Smooth muscle cell (in vitro differentiated cells): ENCODE data around the gene DACH2. TPM values are rescaled to one million over a fixed set of nuclear protein-coding genes. Genes with fewer than 3 reads are reported as not detected.
A peak's percentile ranks its signal among the peaks of the same experiment; 100 is the strongest.

ENCODE experiments used
- DNase-seq: peaks from one replicate; lab custom pipeline; 2025; ENCODE audit not compliant: unreplicated experiment; lab: John Stamatoyannopoulos, UW
- H2AFZ ChIP-seq: fragments of 200-600 bp; sonication (generic); 2 replicates; pipeline ENCODE4 v1.6.0; 2016; ENCODE audit warnings: antibody characterized with exemption, low read depth, mild to moderate bottlenecking
- H3F3A ChIP-seq: fragments of 200-600 bp; sonication (generic); 2 replicates; pipeline ENCODE4 v1.6.0; 2017; ENCODE audit warnings: antibody characterized with exemption, low read depth
- H3K27ac ChIP-seq: fragments of 200-600 bp; sonication (generic); 2 replicates; pipeline ENCODE4 v1.5.1; 2016; ENCODE audit warnings: low read depth, mild to moderate bottlenecking
- H3K27me3 ChIP-seq: fragments of 200-600 bp; sonication (generic); 2 replicates; pipeline ENCODE4 v1.6.1; 2016; ENCODE audit warnings: low read depth, mild to moderate bottlenecking
- H3K36me3 ChIP-seq: fragments of 200-600 bp; sonication (generic); 2 replicates; pipeline ENCODE4 v1.5.1; 2016; ENCODE audit warnings: low read depth
- H3K4me1 ChIP-seq: fragments of 200-600 bp; sonication (generic); 2 replicates; pipeline ENCODE4 v1.5.1; 2016; ENCODE audit warnings: low read depth
- H3K4me2 ChIP-seq: fragments of 200-600 bp; sonication (generic); 2 replicates; pipeline ENCODE4 v1.6.0; 2016; ENCODE audit warnings: mild to moderate bottlenecking
- H3K4me3 ChIP-seq: fragments of 200-600 bp; sonication (generic); 2 replicates; pipeline ENCODE4 v1.5.1; 2016; ENCODE audit warnings: mild to moderate bottlenecking
- H3K79me2 ChIP-seq: fragments of 200-600 bp; sonication (generic); 2 replicates; pipeline ENCODE4 v1.6.0; 2016; ENCODE audit warnings: low read depth, mild to moderate bottlenecking
- H3K9ac ChIP-seq: fragments of 200-600 bp; sonication (generic); 2 replicates; pipeline ENCODE4 v1.6.0; 2016; ENCODE audit warnings: low read depth
- H3K9me3 ChIP-seq: fragments of 200-600 bp; sonication (generic); replicated peaks from 2 replicates; pipeline ENCODE4 v1.5.1; 2016; ENCODE audit warnings: low read depth
- H4K20me1 ChIP-seq: fragments of 200-600 bp; sonication (generic); 2 replicates; pipeline ENCODE4 v1.6.0; 2016; ENCODE audit warnings: low read depth
- CTCF ChIP-seq: fragments of 200-600 bp; sonication (generic); IDR thresholded peaks from 2 replicates; pipeline ENCODE4 v1.5.1; 2017; ENCODE audit warnings: borderline replicate concordance, mild to moderate bottlenecking, antibody characterized with exemption; ENCODE audit not compliant: insufficient read depth, poor library complexity, severe bottlenecking
- WGBS: methylation state at CpG from one replicate; pipeline ENCODE4 v1.1.7; 2016; ENCODE audit warnings: low lambda C conversion rate; 5-methylcytosine and 5-hydroxymethylcytosine counted together
- polyA plus RNA-seq: library from polyadenylated mRNA; unstranded; fragments of >200 nt; fragmentation: Nextera tagmentation; extraction: Ambion mirVana; gene quantifications from 2 replicates; pipeline ENCODE4 v1.2.1, GENCODE V29; 2016
- total RNA-seq: library from RNA; depleted of rRNA; stranded (reverse); fragments of >200 nt; gene quantifications from 2 replicates; pipeline ENCODE4 v1.2.3, GENCODE V29; 2014

DACH2 gene
- total and polyA plus RNA-seq, 2 experiments from 2014 or later, result 0.13 to 0.30 TPM

DNA sequence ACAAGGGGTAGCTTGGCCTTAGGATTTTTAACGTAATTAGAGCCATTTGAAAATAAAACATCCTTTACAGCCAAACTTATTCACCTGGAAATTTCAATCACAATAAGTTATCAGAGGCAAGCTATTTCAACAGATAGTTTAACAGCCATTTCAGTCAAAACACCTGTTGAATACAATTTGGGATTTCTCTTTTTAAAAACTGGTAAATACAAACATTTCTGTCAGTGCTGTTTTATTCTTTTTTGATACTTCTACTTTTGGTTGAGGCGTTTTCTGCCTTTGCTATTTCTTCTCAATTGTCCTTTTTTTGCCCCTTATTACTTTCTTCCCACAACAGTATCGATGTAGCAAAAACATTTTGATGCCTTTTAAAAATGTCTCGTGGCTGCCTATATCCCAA, 2.1 kb upstream of the DACH2 start:
- H3K9ac ChIP-seq, result no peak overlapping the region
- H4K20me1 ChIP-seq, result no peaks in the 10 kb centered on the region
- H3K27ac ChIP-seq, result no peak overlapping the region
- no peaks in the 10 kb centered on the region for H3K36me3 ChIP-seq
- DNase-seq, result no peak
- H3K27me3 ChIP-seq, result peaks cover 20% of the 10 kb centered on the region
- H3K4me2 ChIP-seq, result no peak overlapping the region
- H3K4me3 ChIP-seq, result no peak overlapping the region
- no peaks in the 10 kb centered on the region for H3F3A ChIP-seq
- WGBS, result 67% methylated on average over 4 of the region's 4 CpGs
- H3K9me3 ChIP-seq, result no peaks in the 10 kb centered on the region
- TF ChIP-seq CTCF, result no peak
- no peaks in the 10 kb centered on the region for H3K79me2 ChIP-seq
- H2AFZ ChIP-seq, result no peak overlapping the region
- H3K4me1 ChIP-seq, result no peaks in the 10 kb centered on the region

GRCh38 chrX:86148594-86148993, 343 bp downstream of the DACH2 start:
- Histone ChIP-seq H3F3A (no peaks in the 10 kb centered on the region), H3K36me3 (no peaks in the 10 kb centered on the region), H3K27me3 (peaks cover 25% of the 10 kb centered on the region), H2AFZ (peak overlapping the region; percentile 68), H3K4me1 (no peaks in the 10 kb centered on the region), H3K27ac (no peak overlapping the region), H4K20me1 (no peaks in the 10 kb centered on the region), H3K79me2 (no peaks in the 10 kb centered on the region), H3K4me2 (peak overlapping the region; percentile 86), H3K4me3 (peak overlapping the region; percentile 51), H3K9ac (no peak overlapping the region), H3K9me3 (no peaks in the 10 kb centered on the region)
- no peak for DNase-seq
- WGBS, result 43% methylated on average over 22 of the region's 23 CpGs
- no peak for TF ChIP-seq CTCF

DNA sequence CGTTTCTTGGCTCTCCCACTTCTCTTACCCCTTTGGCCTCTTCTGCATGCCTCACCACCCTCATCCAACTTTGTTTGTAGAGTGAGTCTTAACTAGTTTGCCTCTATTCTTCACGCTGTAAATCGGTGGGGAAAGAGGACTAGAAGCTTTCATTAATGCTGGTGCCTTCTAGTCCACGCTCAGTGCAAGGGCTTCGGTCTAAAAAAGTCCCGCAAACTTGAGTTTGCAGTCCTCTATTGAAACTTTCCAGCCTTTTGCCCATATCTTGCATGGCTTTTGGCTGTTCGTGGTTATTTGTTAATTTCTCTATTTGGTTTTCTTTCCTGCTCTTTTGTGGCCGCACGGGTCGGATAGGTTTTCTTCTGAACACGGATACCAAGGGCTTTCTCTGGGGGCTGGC, 868 bp downstream of the DACH2 start:
- Histone ChIP-seq H4K20me1 (no peaks in the 10 kb centered on the region), H3K27ac (no peak overlapping the region), H3K4me2 (peak overlapping the region; percentile 86), H3K4me3 (peak overlapping the region; percentile 51), H3K9me3 (no peaks in the 10 kb centered on the region), H2AFZ (no peak overlapping the region), H3F3A (no peaks in the 10 kb centered on the region), H3K36me3 (no peaks in the 10 kb centered on the region), H3K27me3 (peaks cover 25% of the 10 kb centered on the region), H3K4me1 (no peaks in the 10 kb centered on the region), H3K79me2 (no peaks in the 10 kb centered on the region), H3K9ac (no peak overlapping the region)
- no peak for DNase-seq
- WGBS, result 38% methylated on average over 11 of the region's 11 CpGs
- no peak for TF ChIP-seq CTCF

DNA sequence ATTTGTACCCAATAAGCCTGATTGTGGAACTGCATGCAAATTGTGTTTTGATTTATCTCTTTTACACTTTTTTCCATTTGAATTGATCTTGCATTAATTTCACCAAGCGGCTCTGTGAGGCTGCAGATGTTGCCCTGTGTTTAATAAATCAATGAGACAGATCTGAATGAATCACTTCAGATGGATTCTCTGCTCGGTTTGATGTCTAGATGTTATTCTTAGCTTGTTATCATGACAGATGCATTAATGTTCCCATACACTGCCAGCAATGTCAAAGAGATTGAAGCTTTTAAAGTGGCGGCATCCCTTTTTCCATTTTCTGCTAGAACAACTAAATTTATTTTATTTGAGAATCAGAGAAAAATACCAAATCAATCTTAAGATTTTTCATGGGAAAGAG, 6.3 kb downstream of the DACH2 start:
- 63% methylated on average over 3 of the region's 3 CpGs for WGBS
- Histone ChIP-seq H3K9ac (no peak overlapping the region), H3F3A (no peaks in the 10 kb centered on the region), H3K36me3 (no peaks in the 10 kb centered on the region), H3K9me3 (no peaks in the 10 kb centered on the region), H3K79me2 (no peaks in the 10 kb centered on the region), H3K27me3 (peaks cover 19% of the 10 kb centered on the region), H3K4me1 (no peaks in the 10 kb centered on the region), H3K4me2 (no peak overlapping the region), H4K20me1 (no peaks in the 10 kb centered on the region), H2AFZ (no peak overlapping the region), H3K4me3 (no peak overlapping the region), H3K27ac (no peak overlapping the region)
- no peak for DNase-seq
- TF ChIP-seq CTCF, result no peak
